ENCODE data around the gene CLEC20A.

DNA sequence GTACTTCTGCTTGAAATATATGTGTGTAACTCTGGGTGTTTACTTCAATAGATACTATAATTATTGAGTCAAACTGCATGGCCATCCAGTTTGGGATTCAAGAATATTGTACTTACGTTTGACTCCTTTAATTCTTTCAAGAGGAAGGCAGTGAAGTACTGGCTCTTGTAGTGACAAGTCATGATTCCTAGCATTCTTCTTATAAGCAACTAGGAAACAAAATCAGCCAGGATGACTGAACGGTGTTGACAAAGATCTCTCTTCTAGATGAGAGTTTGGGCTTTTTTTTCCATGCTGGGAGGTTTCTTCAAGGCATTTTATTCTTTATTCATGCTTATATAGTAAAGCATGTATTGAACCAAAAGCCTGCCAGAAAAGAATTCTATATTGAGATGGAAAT, 58.3 kb downstream of the CLEC20A start:
- no peak for TF ChIP-seq POLR2A (IDR thresholded peaks at IDR 0.05)
- TF ChIP-seq, protein P1, sequence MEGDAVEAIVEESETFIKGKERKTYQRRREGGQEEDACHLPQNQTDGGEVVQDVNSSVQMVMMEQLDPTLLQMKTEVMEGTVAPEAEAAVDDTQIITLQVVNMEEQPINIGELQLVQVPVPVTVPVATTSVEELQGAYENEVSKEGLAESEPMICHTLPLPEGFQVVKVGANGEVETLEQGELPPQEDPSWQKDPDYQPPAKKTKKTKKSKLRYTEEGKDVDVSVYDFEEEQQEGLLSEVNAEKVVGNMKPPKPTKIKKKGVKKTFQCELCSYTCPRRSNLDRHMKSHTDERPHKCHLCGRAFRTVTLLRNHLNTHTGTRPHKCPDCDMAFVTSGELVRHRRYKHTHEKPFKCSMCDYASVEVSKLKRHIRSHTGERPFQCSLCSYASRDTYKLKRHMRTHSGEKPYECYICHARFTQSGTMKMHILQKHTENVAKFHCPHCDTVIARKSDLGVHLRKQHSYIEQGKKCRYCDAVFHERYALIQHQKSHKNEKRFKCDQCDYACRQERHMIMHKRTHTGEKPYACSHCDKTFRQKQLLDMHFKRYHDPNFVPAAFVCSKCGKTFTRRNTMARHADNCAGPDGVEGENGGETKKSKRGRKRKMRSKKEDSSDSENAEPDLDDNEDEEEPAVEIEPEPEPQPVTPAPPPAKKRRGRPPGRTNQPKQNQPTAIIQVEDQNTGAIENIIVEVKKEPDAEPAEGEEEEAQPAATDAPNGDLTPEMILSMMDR (IDR thresholded peaks at IDR 0.05), result no peak

All from adrenal gland (tissue), 5 donors.